Measurements from ENCODE around the gene ACSM2A.

DNA sequence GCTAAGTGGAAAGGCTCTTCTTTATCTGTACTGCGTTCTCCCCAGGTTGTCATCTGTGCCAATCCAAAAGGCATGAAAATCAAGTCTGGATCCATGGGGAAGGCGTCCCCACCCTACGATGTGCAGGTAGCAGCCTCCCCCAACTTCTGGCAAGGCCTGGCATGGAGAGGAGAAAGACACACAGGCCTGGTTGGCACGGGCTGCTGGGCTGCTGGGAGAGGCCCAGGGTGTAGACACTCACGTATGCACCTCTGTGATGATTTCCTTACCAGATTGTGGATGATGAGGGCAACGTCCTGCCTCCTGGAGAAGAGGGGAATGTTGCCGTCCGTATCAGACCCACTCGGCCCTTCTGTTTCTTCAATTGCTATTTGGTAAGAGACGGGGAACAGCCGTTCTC, 20.4 kb upstream of the ACSM2A start:
- TF ChIP-seq, protein P1, sequence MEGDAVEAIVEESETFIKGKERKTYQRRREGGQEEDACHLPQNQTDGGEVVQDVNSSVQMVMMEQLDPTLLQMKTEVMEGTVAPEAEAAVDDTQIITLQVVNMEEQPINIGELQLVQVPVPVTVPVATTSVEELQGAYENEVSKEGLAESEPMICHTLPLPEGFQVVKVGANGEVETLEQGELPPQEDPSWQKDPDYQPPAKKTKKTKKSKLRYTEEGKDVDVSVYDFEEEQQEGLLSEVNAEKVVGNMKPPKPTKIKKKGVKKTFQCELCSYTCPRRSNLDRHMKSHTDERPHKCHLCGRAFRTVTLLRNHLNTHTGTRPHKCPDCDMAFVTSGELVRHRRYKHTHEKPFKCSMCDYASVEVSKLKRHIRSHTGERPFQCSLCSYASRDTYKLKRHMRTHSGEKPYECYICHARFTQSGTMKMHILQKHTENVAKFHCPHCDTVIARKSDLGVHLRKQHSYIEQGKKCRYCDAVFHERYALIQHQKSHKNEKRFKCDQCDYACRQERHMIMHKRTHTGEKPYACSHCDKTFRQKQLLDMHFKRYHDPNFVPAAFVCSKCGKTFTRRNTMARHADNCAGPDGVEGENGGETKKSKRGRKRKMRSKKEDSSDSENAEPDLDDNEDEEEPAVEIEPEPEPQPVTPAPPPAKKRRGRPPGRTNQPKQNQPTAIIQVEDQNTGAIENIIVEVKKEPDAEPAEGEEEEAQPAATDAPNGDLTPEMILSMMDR (IDR thresholded peaks at IDR 0.05), result no peak
- TF ChIP-seq POLR2A (IDR thresholded peaks at IDR 0.05), result no peak

Measured in uterus (tissue), 2 donors.